Thyroid gland (tissue), 4 donors: ENCODE results near the gene RPTN.

ENCODE experiments used
- CTCF ChIP-seq, 6 experiments: fragments of 200-600 bp in 3 of 6; fragments of 450-650 bp in 3 of 6; sonication (generic) in 3 of 6; IDR thresholded peaks; one replicate each; pipeline ENCODE4 v1.5.1; 2016 to 2019; ENCODE audit warnings: antibody characterized with exemption in 6 of 6, mild to moderate bottlenecking in 2 of 6, inconsistent platforms in 1 of 6, moderate library complexity in 1 of 6
- POLR2A ChIP-seq, 2 donors: fragments of 450-650 bp; IDR thresholded peaks; one replicate each; pipeline ENCODE4 v1.6.1; 2017; ENCODE audit warnings: antibody characterized with exemption in 2 of 2, mild to moderate bottlenecking in 2 of 2, moderate library complexity in 1 of 2

- TF ChIP-seq POLR2A (IDR thresholded peaks at IDR 0.05) (no peak), CTCF (IDR thresholded peaks at IDR 0.05) (no peak)
Observed at GRCh38 chr1:152159144-152159543, at the start of gene RPTN.
